Stimulated activated CD8-positive, alpha-beta memory T cell treated with anti-CD3 and anti-CD28 coated beads, Interleukin-15, amount 100 ng/mL, for 4 hours (primary cell): ENCODE measurements around the gene EBP.

ENCODE experiments used
- DNase-seq, 2 donors: peaks; one replicate each; pipeline ENCODE4 v3.0.0-alpha.2; 2020; ENCODE audit warnings: low read depth in 2 of 2

EBP gene

GRCh38 chrX:48521353-48522243, at the start of gene EBP:
Gene EBP, plus strand, starts transcription at chrX:48521808. Its CDS starts 1,964 bp downstream, at chrX:48523772.
- DNase-seq = peak; percentile 80 to 90

GRCh38 chrX:48472225-48472624, 49.4 kb upstream of the EBP start:
- no peak for DNase-seq

DNA sequence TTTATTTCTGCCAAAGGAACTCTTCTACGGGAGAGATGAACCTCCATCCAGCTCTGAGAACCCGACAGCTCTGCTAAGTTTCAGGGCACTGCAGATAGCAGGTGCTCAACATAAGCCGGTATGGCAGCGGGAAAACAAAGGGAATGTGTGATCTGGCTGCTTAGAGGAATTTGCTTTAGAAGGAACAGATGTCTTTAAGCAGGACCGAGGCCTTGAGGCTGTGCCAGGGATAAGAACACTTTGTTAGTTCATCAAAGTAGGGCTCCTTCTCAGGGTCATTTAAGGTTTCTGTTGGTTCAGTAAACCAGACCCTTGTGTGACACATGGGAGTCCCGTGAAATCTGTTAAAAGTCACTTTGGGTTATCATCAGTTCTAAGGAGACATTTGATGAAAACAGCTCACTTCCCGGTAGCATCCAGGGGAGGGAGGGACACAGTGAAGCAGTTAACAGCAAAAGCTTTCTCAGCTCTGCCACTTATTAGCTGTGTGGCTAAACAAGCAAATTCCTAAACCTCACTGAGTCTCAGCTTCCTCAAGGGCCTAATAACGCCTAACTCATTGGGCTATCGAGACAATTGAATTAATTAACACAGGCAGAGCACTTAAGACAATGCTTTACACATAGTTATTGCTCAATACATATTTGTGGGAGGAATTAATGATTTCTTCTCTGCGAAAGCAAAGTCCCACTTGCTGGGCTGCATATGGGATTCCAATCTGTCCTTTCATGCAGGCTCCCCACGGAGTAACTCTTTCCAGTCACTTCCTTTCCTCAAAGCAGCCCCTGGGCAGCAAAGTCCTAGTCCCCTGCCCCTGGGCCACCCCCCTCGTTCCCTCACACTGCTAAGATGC, 48.5 kb upstream of the EBP start:
- DNase-seq = no peak

GRCh38 chrX:48473704-48473990, 48.0 kb upstream of the EBP start:
- no peak for DNase-seq

GRCh38 chrX:48474127-48474526, 47.5 kb upstream of the EBP start:
- no peak for DNase-seq

DNA sequence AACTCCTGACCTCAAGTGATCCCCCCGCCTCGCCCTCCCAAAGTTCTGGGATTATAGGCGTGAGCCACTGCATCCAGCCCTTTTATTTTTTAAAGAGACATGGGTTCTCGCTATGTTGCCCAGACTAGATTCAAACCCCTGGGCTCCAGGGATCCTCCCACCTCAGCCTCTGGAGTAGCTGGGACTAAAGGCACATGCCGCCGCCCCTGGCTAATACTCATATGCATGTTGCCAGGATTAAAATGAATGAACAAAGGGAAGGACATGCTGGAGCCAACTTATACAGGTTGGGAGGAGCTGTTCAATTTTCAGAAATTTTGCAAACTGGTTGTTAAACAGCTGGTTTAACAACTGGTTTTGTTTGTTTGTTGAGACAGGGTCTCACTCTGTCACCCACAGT, 47.0 kb upstream of the EBP start:
- DNase-seq = no peak

DNA sequence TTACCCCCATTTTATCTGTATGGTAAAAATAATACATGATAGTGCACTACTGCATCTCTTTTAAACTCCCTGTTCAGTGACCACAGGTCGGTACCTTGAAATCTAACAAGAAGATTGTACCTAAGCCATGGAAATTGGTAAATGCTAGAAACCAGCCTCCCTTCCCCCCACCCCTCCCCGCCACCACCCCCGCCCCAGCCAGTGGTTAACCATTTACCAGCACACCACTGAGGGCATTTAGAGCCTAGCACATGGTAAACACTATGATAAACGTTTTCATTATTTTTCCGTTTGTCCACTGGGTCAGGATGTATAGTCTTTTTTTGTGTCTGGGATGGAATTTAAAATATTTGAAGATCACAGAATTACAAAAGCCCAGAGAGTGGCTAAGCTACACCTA, 46.3 kb upstream of the EBP start:
- DNase-seq = no peak

GRCh38 chrX:48475774-48476577, 45.6 kb upstream of the EBP start, which contains the start of gene FTSJ1:
Gene FTSJ1, plus strand, starts transcription at chrX:48476199. Its CDS starts 1,849 bp downstream, at chrX:48478048.
- peak; percentile 76 to 84 for DNase-seq

GRCh38 chrX:48476919-48477318, 44.7 kb upstream of the EBP start:
- no peak for DNase-seq

DNA sequence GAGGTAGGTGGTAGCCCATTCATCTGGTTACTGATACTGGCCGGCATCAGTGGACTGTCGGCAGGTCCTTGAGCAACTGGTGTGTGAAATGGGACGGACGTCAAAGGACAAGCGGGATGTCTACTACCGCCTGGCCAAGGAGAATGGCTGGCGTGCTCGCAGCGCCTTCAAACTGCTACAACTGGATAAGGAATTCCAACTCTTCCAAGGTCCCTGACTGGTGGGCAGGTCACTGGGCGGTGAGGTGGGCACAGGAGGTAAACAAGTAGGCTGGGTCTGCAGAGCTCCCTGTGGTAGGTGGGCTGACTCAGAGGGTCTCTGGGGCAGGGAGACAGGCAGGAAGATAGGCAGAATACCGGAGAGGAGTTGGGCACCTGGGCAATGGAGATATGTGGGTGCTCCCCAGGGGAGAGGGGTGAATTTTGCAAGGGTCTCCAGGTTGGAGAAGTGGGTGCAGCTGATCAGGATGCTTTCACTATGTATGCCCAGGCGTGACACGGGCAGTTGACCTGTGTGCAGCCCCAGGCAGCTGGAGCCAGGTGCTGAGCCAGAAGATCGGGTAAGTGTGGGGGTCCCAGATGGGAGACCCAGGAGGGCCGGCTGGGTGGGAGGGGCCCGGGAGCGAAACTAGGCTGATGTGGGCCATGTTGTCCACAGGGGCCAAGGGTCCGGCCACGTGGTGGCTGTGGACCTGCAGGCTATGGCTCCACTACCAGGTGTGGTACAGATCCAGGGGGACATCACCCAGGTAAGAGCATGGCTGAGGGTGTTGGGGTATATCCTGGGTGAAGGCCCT, 43.5 kb upstream of the EBP start:
- no peak for DNase-seq

DNA sequence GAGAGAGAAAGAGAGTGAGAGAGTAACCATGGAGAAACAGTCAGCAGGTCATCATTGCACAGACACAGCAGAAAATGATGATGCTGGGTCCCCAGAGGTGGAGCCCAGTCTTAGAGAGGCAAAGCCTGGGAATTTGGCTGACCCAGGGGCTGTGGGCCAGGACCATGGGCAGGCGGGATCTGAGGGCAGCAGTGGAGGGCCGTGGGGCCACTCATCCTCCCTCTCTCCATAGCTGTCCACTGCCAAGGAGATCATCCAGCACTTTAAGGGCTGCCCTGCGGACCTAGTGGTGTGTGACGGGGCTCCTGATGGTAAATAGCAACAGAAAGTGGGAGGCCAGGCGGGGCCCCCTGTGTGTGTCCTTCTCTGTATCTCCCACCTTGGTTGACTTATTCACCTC, 42.8 kb upstream of the EBP start:
- DNase-seq = no peak

DNA sequence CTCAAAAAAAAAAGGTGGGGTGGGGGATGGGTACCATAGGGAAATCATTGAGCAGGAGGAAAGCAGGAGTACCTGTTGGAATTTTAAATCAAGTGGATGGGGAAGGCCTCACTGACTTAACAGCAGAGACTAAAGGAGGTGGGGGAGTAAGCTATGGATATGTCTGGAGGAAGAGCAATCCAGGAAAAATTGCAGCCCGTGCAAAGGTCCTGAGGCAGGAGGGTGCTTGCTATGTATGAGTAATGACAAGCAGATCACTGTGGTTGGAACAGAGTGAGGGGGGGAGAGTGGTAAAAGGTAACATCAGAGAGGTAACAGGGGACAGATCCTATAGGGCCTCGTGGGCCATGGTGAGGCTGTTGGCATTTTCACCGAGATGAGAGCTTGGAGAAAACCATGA, 41.5 kb upstream of the EBP start:
- DNase-seq = no peak

DNA sequence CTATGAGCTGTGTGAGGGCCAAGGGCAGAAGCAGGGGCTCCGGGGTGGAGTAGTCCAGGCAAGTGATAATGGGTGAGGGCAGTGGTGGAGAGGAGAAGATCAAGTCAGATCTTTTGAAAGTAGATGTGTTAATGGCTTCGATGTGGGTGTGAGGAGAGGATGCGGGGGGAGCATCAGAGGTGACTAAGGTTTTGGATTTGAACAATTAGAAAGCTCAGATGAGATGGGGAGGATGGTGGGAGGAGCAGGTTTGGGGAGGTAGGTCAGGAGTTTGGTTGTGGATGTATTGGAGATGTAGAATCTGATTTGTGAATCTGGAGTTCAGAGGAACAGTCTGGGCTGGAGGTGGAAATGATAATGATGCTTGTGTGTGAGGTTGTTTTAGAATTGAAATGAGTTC, 41.0 kb upstream of the EBP start:
- no peak for DNase-seq

GRCh38 chrX:48482526-48482925, 39.1 kb upstream of the EBP start:
- DNase-seq = no peak

DNA sequence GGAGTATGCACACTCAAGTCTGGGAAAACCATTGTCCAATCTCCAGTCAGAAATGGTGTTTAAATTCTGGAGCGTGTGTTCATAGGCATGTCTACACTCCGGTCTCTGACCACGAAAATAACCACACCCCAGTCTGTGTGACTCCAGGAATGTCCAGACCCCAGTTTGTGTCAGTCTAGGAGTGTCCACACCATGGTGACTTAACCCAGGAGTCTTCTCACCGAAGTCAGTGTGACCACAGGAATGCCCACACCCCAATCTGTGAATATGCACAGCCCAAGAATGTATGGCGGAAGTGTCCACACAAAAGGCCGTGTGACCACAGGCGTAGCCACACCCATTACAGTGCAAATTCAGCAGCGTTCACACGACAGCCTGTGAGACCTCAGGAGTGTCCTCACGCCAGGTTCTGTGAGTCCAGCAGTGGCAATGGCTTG, 34.2 kb upstream of the EBP start:
- DNase-seq = no peak

DNA sequence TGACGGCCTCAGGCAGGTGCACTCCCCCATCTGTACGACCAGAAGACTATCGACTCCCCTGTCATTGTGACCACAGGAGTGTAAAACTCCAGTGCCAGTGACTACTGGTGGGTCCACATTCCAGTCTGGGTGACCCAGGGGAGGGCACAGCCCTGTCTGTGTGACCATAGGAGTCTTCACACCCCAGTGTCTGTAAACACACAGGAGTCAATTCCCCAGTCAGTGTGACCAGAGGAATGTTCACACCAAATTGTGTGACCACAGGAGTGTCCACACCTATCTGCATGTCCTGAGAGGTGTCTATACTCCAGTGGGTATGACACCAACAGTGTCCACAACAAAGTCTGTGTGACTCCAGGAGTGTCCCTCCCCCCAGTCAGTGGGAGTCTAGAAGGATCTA, 33.6 kb upstream of the EBP start:
- DNase-seq = no peak

DNA sequence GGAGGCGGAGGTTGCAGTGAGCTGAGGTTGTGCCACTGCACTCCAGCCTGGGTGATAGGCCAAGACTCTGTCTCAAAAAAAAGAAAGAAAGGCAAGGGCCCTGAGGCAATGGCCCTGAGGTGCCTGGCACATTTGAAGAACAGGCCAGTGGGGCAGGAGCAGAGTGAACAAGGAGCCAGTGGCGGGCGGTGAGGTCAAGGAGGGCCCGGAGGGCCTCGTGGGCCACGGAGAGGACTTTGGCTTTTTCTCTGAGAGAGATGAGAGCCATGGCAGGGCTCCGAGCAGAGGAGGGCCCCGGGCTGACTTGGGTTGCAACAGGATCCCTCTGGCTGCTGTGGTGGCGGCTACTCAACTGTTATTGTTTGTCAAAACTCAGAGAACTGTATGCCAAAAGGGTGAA, 32.3 kb upstream of the EBP start:
- no peak for DNase-seq

DNA sequence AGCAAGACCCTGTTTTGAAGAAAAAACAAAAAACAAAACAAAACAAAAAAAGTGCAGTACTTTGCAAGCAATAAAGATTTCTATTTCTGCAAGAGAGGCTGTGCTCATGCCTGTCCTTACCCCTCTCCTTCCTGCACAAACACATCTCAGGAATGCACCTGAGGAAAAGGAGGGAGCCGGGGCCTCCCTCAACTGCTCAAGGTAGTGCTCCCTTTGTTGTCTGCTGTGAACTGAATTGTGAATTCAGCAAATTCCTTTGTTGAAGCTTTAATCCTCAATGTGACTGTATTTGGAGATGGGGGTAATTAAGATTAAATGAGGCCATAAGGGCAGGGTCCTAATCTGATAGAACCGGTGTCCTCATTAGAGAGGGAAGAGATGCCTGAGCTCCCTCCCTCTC, 31.7 kb upstream of the EBP start:
- DNase-seq = no peak

- DNase-seq = no peak
Observed at GRCh38 chrX:48490661-48491060, 30.9 kb upstream of the EBP start.

DNA sequence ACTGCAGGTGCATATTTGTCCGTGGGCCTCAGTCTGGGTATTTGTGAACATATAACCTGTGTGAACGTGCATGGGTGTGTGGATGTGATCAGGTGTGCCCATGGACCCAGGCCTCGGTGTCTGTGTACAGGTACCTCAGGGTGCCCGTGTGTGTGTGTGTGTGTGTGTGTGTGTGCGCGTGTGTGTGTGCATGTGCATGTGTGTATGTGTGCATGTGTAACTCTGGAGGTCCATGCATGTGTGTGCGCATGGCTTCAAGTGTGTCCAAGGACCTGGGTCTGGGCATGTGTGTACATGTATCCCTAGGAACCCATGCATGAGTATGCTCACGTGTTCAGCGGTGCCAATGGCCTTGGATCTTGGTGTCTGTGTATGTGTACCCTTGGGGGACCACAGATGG, 29.8 kb upstream of the EBP start:
- DNase-seq = no peak

- no peak for DNase-seq
Observed at GRCh38 chrX:48492293-48492910, 29.2 kb upstream of the EBP start.
